PC-9 (cell line): ENCODE results near the gene GPD1L.

ENCODE experiments used
- CTCF ChIP-seq: fragments of 200-600 bp; sonication (generic); conservative IDR thresholded peaks from 2 replicates; pipeline ENCODE4 v1.6.1; 2017; ENCODE audit warnings: mixed run types, antibody characterized with exemption, mild to moderate bottlenecking, moderate library complexity
- EZH2 ChIP-seq: fragments of 200-600 bp; sonication (generic); IDR thresholded peaks from 2 replicates; pipeline ENCODE4 v1.8.0; 2017; ENCODE audit warnings: antibody characterized with exemption, low read depth

GRCh38 chr3:32198714-32199113 lies 92.3 kb downstream of the GPD1L start:
- TF ChIP-seq CTCF (no peak), EZH2 (no peak)
